OCI-LY1 (cell line): Measurements from ENCODE around the gene PLEKHD1.

Experiments
- H2AFZ ChIP-seq: fragments of 200-600 bp; sonication (generic), shearing (Covaris generic); 2 replicates; pipeline ENCODE4 v1.6.0; 2014; ENCODE audit warnings: antibody characterized with exemption, mild to moderate bottlenecking, low read length
- H3F3A ChIP-seq: fragments of 200-600 bp; sonication (generic), shearing (Covaris generic); 2 replicates; pipeline ENCODE4 v1.6.0; 2014; ENCODE audit warnings: mild to moderate bottlenecking, antibody characterized with exemption, low read length, moderate library complexity; ENCODE audit not compliant: insufficient read depth
- H3K27ac ChIP-seq: fragments of 200-600 bp; sonication (generic); 2 replicates; pipeline ENCODE4 v1.5.1; 2014; ENCODE audit warnings: low read length, mixed run types, mild to moderate bottlenecking, low read depth; ENCODE audit not compliant: poor library complexity, severe bottlenecking
- H3K27me3 ChIP-seq: fragments of 200-600 bp; sonication (generic); 2 replicates; pipeline ENCODE4 v1.6.0; 2014; ENCODE audit warnings: antibody characterized with exemption, mild to moderate bottlenecking, low read length, moderate library complexity; ENCODE audit not compliant: insufficient read depth
- H3K36me3 ChIP-seq: fragments of 200-600 bp; sonication (generic); 2 replicates; pipeline ENCODE4 v1.6.1; 2014; ENCODE audit warnings: mild to moderate bottlenecking, antibody characterized with exemption, low read length, moderate library complexity, mixed read lengths; ENCODE audit not compliant: insufficient read depth
- H3K4me1 ChIP-seq: fragments of 200-600 bp; sonication (generic); 2 replicates; pipeline ENCODE4 v1.5.1; 2014; ENCODE audit warnings: mild to moderate bottlenecking, low read length, moderate library complexity; ENCODE audit not compliant: insufficient read depth, severe bottlenecking
- H3K4me2 ChIP-seq: fragments of 200-600 bp; sonication (generic), shearing (Covaris generic); 2 replicates; pipeline ENCODE4 v1.6.1; 2014; ENCODE audit warnings: low read length
- H3K4me3 ChIP-seq: fragments of 200-600 bp; sonication (generic); 2 replicates; pipeline ENCODE4 v1.5.1; 2014; ENCODE audit warnings: low read length, low read depth, mild to moderate bottlenecking, mixed read lengths; ENCODE audit not compliant: poor library complexity, severe bottlenecking
- H3K79me2 ChIP-seq: fragments of 200-600 bp; shearing (Covaris generic); 2 replicates; pipeline ENCODE4 v1.6.1; 2016; ENCODE audit warnings: mixed run types, low read length, mixed read lengths; ENCODE audit not compliant: insufficient read depth
- H3K9ac ChIP-seq: fragments of 200-600 bp; sonication (generic), shearing (Covaris generic); 2 replicates; pipeline ENCODE4 v1.6.1; 2014; ENCODE audit warnings: mild to moderate bottlenecking, low read length, mixed read lengths
- H3K9me2 ChIP-seq: fragments of 200-600 bp; sonication (generic), shearing (Covaris generic); 2 replicates; pipeline ENCODE4 v1.6.1; 2014; ENCODE audit warnings: low read depth, mild to moderate bottlenecking, low read length, mixed read lengths
- H3K9me3 ChIP-seq: fragments of 200-600 bp; shearing (Covaris generic); 2 replicates; pipeline ENCODE4 v1.6.1; 2014; ENCODE audit warnings: low read length, mixed read lengths
- H4K20me1 ChIP-seq: fragments of 200-600 bp; sonication (generic), shearing (Covaris generic); 2 replicates; pipeline ENCODE4 v1.6.0; 2016; ENCODE audit warnings: mild to moderate bottlenecking, low read length; ENCODE audit not compliant: insufficient read depth
- CTCF ChIP-seq: fragments of 200-600 bp; sonication (generic), shearing (Covaris generic); IDR thresholded peaks from 2 replicates; pipeline ENCODE4 v1.5.1; 2017; ENCODE audit warnings: mild to moderate bottlenecking, antibody characterized with exemption, low read length, moderate library complexity, mixed read lengths
- EZH2 ChIP-seq: fragments of 200-600 bp; sonication (generic), shearing (Covaris generic); IDR thresholded peaks from 2 replicates; pipeline ENCODE4 v1.8.0; 2017; ENCODE audit warnings: borderline replicate concordance, mixed run types, mild to moderate bottlenecking, antibody characterized with exemption, low read length, moderate library complexity, mixed read lengths

PLEKHD1 gene

GRCh38 chr14:69484444-69485314, at the start of gene PLEKHD1:
TSS of gene PLEKHD1 (plus strand) at chr14:69484728. CDS start at chr14:69484966, 238 bp downstream.
- no peak within 1 kb of the TSS for H3K4me3 ChIP-seq
- no peak within 1 kb of the TSS for H2AFZ ChIP-seq
- H3F3A ChIP-seq = no peaks in the 10 kb centered on the region
- H3K9me2 ChIP-seq = no peaks in the 10 kb centered on the region
- H3K27me3 ChIP-seq = no peaks in the 10 kb centered on the region
- no peak within 1 kb of the TSS for H3K27ac ChIP-seq
- H3K9ac ChIP-seq = no peak within 1 kb of the TSS
- H3K4me2 ChIP-seq = no peak within 1 kb of the TSS
- no peaks in the 10 kb centered on the region for H4K20me1 ChIP-seq
- TF ChIP-seq CTCF (no peak), EZH2 (no peak)
- no peaks in the 10 kb centered on the region for H3K9me3 ChIP-seq
- H3K79me2 ChIP-seq = no peaks in the 10 kb centered on the region
- no peaks in the 10 kb centered on the region for H3K4me1 ChIP-seq
- no peaks in the 10 kb centered on the region for H3K36me3 ChIP-seq

GRCh38 chr14:69439521-69440270, 44.8 kb upstream of the PLEKHD1 start:
- Histone ChIP-seq H3K4me3 (no peak overlapping the region), H3K9ac (no peak overlapping the region), H4K20me1 (no peaks in the 10 kb centered on the region), H3F3A (no peaks in the 10 kb centered on the region), H3K9me3 (no peaks in the 10 kb centered on the region), H3K27me3 (no peaks in the 10 kb centered on the region), H3K4me2 (no peak overlapping the region), H2AFZ (no peak overlapping the region), H3K79me2 (no peaks in the 10 kb centered on the region), H3K27ac (no peak overlapping the region), H3K4me1 (peaks cover 15% of the 10 kb centered on the region), H3K36me3 (peaks cover 25% of the 10 kb centered on the region), H3K9me2 (no peaks in the 10 kb centered on the region)
- TF ChIP-seq CTCF = no peak

GRCh38 chr14:69441948-69442347, 42.6 kb upstream of the PLEKHD1 start:
- no peak overlapping the region for H3K9ac ChIP-seq
- no peak overlapping the region for H2AFZ ChIP-seq
- no peak overlapping the region; the same call in 1 of the 2 replicates for H3K4me2 ChIP-seq

More at GRCh38 chr14:69441948-69442347, 42.6 kb upstream of the PLEKHD1 start:
- Histone ChIP-seq H3K4me1 (peaks cover 11% of the 10 kb centered on the region), H3K9me2 (no peaks in the 10 kb centered on the region), H3F3A (no peaks in the 10 kb centered on the region), H3K9me3 (no peaks in the 10 kb centered on the region), H4K20me1 (no peaks in the 10 kb centered on the region), H3K79me2 (no peaks in the 10 kb centered on the region), H3K27ac (peak overlapping the region; percentile 2), H3K27me3 (no peaks in the 10 kb centered on the region), H3K4me3 (no peak overlapping the region), H3K36me3 (peaks cover 28% of the 10 kb centered on the region)
- no peak for TF ChIP-seq EZH2
- no peak for TF ChIP-seq CTCF
